Heart left ventricle (tissue), 16 donors: ENCODE measurements around the gene CALM1. TPM values are rescaled to one million over a fixed set of nuclear protein-coding genes. Genes with fewer than 3 reads are reported as not detected.

Experiments used
- ATAC-seq, 4 donors: fragments of 200-7000 bp; cut with Tn5 transposase; one replicate each; pipeline ENCODE4 v1.9.1; 2020 to 2022; ENCODE audit warnings: moderate library complexity in 4 of 4, mild to moderate bottlenecking in 3 of 4, moderate number of reproducible peaks in 1 of 4
- DNase-seq, 5 donors: peaks; one replicate each; pipeline ENCODE4 v3.0.0-alpha.2; 2020
- H3K27ac ChIP-seq, 12 donors: fragments of 200-600 bp; sonication (generic) in 4 of 12; one replicate each; pipeline versions ENCODE4 v1.5.0 to v1.8.0; 2016 to 2022; ENCODE audit warnings: mild to moderate bottlenecking in 2 of 12
- H3K27me3 ChIP-seq, 9 donors: fragments of 200-600 bp; sonication (generic) in 2 of 9; one replicate each; pipeline versions ENCODE4 v1.5.1 to v1.8.0; 2016 to 2022; ENCODE audit warnings: mild to moderate bottlenecking in 3 of 9
- H3K36me3 ChIP-seq, 9 donors: fragments of 200-600 bp; sonication (generic) in 2 of 9; one replicate each; pipeline versions ENCODE4 v1.5.0 to v1.8.0; 2018 to 2022; ENCODE audit warnings: mild to moderate bottlenecking in 2 of 9
- H3K4me1 ChIP-seq, 12 donors: fragments of 200-600 bp; sonication (generic) in 4 of 12; one replicate each; pipeline versions ENCODE4 v1.5.0 to v1.8.0; 2016 to 2022; ENCODE audit warnings: mild to moderate bottlenecking in 3 of 12
- H3K4me3 ChIP-seq, 12 donors: fragments of 200-600 bp; sonication (generic) in 4 of 12; one replicate each; pipeline versions ENCODE4 v1.5.0 to v1.8.0; 2017 to 2022; ENCODE audit warnings: mild to moderate bottlenecking in 9 of 12, moderate library complexity in 4 of 12
- H3K9me3 ChIP-seq, 12 donors: fragments of 200-600 bp; sonication (generic) in 4 of 12; one replicate each; pipeline versions ENCODE4 v1.5.0 to v1.8.0; 2016 to 2022; ENCODE audit warnings: mild to moderate bottlenecking in 1 of 12
- CTCF ChIP-seq, 12 donors: fragments of 200-600 bp; sonication (generic) in 4 of 12; IDR thresholded peaks; one replicate each; pipeline versions ENCODE4 v1.5.0 to v1.8.0; 2018 to 2022; ENCODE audit warnings: antibody characterized with exemption in 12 of 12, mild to moderate bottlenecking in 5 of 12
- POLR2A ChIP-seq, 2 donors: fragments of 450-650 bp; IDR thresholded peaks; one replicate each; pipeline ENCODE4 v1.6.1; 2017; ENCODE audit warnings: antibody characterized with exemption in 2 of 2, mild to moderate bottlenecking in 2 of 2, moderate library complexity in 2 of 2
- WGBS, 4 donors: extraction: QIAGEN DNeasy Blood & Tissue Kit in 2 of 4; methylation state at CpG; one replicate each; pipeline versions ENCODE4 v1.1.5 to v1.1.7; 2013 to 2018; 5-methylcytosine and 5-hydroxymethylcytosine counted together
- intact Hi-C, 10 donors: fragments of 100-400 bp; cut with DNase I; formaldehyde crosslinking; loops; one replicate each; pipeline versions ENCODE4 v1.11.1 to v1.14.2; 2022
- polyA plus RNA-seq, 2 donors: library from polyadenylated mRNA; stranded (reverse); fragments of 200-250 nt; gene quantifications; one replicate each; pipeline ENCODE4 v1.2.3, GENCODE V29; 2013
- total RNA-seq, 9 donors: library from RNA; depleted of rRNA in 2 of 9; stranded (reverse); fragments of >200 nt in 2 of 9; fragmentation: NEBNext Ultra II Directional in 3 of 9; extraction: Animal tissue kit (Norgen Biotek cat#: 25700) in 3 of 9; gene quantifications; one replicate each; pipeline versions ENCODE4 v1.1.0 to v1.2.4, GENCODE V29; 2016 to 2023
- donor health status: ischemic (EF 13 %, LVEDD 7.1; RV severe dilation, severe dysfunction).
- donor health status: healthy with polysubstance abuse.
- donor health status: DM: no; HTN: yes; CAD: no.
- donor health status: DM: no; HTN: no; CAD: no.
- donor health status: ischemic (EF 25% LVEDD 6.9; RV normal size, moderate dysfunction).
- donor health status: ischemic (EF 25% LVEDD 5.7; RV mildly dilated, moderate dysfunction).
- donor health status: healthy.
- donor health status: DM: yes; HTN: yes; CAD: no.
- donor health status: ischemic (EF 35%, LVEDD 5.7; RV mildly dilated, moderate dysfunction).
- donor health status: nonischemic (EF 11% LVEDD 7.7; RV severe dilation, severe dysfunction).
- donor health status: DM: yes; HTN: yes; CAD: no.
- donor health status: PGD.
- donor health status: ischemic (EF 29% LVEDD 5.4; RV normal size, mild dysfunction).
- donor health status: nonischemic (EF 23%, LVEDD 6.1; RV moderate dilation, normal function).

CALM1 gene
- total and polyA plus RNA-seq, 11 donors = 307 to 784 (median 440) TPM

- Histone ChIP-seq H3K4me1 (no peaks in the 10 kb centered on the region), H3K9me3 (no peaks in the 10 kb centered on the region), H3K27ac (no peak overlapping the region), H3K4me3 (no peak overlapping the region), H3K36me3 (no peaks in the 10 kb centered on the region), H3K27me3 (peaks cover 0 to 12% (median 0%) of the 10 kb centered on the region in 9 donors)
- WGBS, 4 donors = 82 to 86% (median 84%) methylated on average over 7 of the region's 7 CpGs
- no peak for ATAC-seq
- TF ChIP-seq POLR2A (IDR thresholded peaks at IDR 0.05) (no peak), CTCF (IDR thresholded peaks at IDR 0.05) (no peak)
- intact Hi-C loops = no loop called here
- DNase-seq = no peak
These were observed 34.8 kb upstream of the CALM1 start for GRCh38 chr14:90361865-90362557.

- TF ChIP-seq CTCF (IDR thresholded peaks at IDR 0.05) (no peak), POLR2A (IDR thresholded peaks at IDR 0.05) (no peak)
- Histone ChIP-seq H3K9me3 (no peaks in the 10 kb centered on the region), H3K27me3 (peaks cover 0 to 12% (median 0%) of the 10 kb centered on the region in 9 donors), H3K27ac (no peak overlapping the region), H3K36me3 (no peaks in the 10 kb centered on the region), H3K4me1 (no peaks in the 10 kb centered on the region), H3K4me3 (no peak overlapping the region)
- intact Hi-C loops = no loop called here
- 88 to 93% (median 91%) methylated on average over 4 of the region's 4 CpGs for WGBS, 4 donors
- DNase-seq (no peak), ATAC-seq (no peak)
These were observed 34.3 kb upstream of the CALM1 start for GRCh38 chr14:90362558-90362896.

- DNase-seq = no peak
- Histone ChIP-seq H3K4me1 (no peaks in the 10 kb centered on the region), H3K4me3 (no peak overlapping the region), H3K27me3 (no peaks in the 10 kb centered on the region), H3K27ac (no peak overlapping the region), H3K9me3 (no peaks in the 10 kb centered on the region), H3K36me3 (no peaks in the 10 kb centered on the region)
- intact Hi-C loops = no loop called here
- WGBS, 4 donors = 53 to 67% (median 63%) methylated on average over 1 of the region's 1 CpG
- TF ChIP-seq POLR2A (IDR thresholded peaks at IDR 0.05) (no peak), CTCF (IDR thresholded peaks at IDR 0.05) (peak in 5 of 12 donors; percentile 10 to 30 (median 19))
- ATAC-seq = no peak
These were observed 27.7 kb upstream of the CALM1 start for GRCh38 chr14:90368946-90369721.

- Histone ChIP-seq H3K27ac (no peak overlapping the region), H3K36me3 (no peaks in the 10 kb centered on the region), H3K9me3 (no peaks in the 10 kb centered on the region), H3K4me1 (no peaks in the 10 kb centered on the region), H3K27me3 (no peaks in the 10 kb centered on the region), H3K4me3 (no peak overlapping the region)
- ATAC-seq = no peak
- 76 to 97% (median 93%) methylated on average over 6 of the region's 6 CpGs for WGBS, 4 donors
- intact Hi-C loops = no loop called here
- no peak for DNase-seq
- no peak for TF ChIP-seq POLR2A (IDR thresholded peaks at IDR 0.05)
- TF ChIP-seq CTCF (IDR thresholded peaks at IDR 0.05) = no peak
These were observed 22.9 kb upstream of the CALM1 start for GRCh38 chr14:90373887-90374286.
